Activated T-cell treated with anti-CD3 and anti-CD28 coated beads for 48 hours (primary cell): Measurements from ENCODE around the gene PSMG4.

ENCODE experiments used
- DNase-seq: peaks from one replicate; pipeline ENCODE4 v3.0.0-alpha.2; 2020; ENCODE audit warnings: low read depth

PSMG4 gene

GRCh38 chr6:3252369-3252768 lies 6.4 kb upstream of the PSMG4 start:
- DNase-seq: no peak

- no peak for DNase-seq
These were observed 5.7 kb upstream of the PSMG4 start for GRCh38 chr6:3252861-3253596.

GRCh38 chr6:3253597-3253961 lies 5.2 kb upstream of the PSMG4 start:
- DNase-seq: no peak

GRCh38 chr6:3258201-3258600 lies 546 bp upstream of the PSMG4 start:
- DNase-seq: no peak

- DNase-seq: peak; percentile 14
These were observed 778 bp downstream of the PSMG4 start for GRCh38 chr6:3259491-3259958.

GRCh38 chr6:3260296-3260695 lies 1.5 kb downstream of the PSMG4 start:
- no peak for DNase-seq

GRCh38 chr6:3260772-3261517 lies 2.2 kb downstream of the PSMG4 start:
- no peak for DNase-seq

- DNase-seq: no peak
These were observed 2.7 kb downstream of the PSMG4 start for GRCh38 chr6:3261518-3261820.

- no peak for DNase-seq
These were observed 3.2 kb downstream of the PSMG4 start for GRCh38 chr6:3261921-3262320.

GRCh38 chr6:3263096-3263495 lies 4.3 kb downstream of the PSMG4 start:
- DNase-seq: no peak

GRCh38 chr6:3264356-3264755 lies 5.6 kb downstream of the PSMG4 start:
- DNase-seq: no peak

GRCh38 chr6:3265671-3266070 lies 6.9 kb downstream of the PSMG4 start:
- no peak for DNase-seq

- no peak for DNase-seq
These were observed 7.4 kb downstream of the PSMG4 start for GRCh38 chr6:3266170-3266569.

GRCh38 chr6:3267162-3267561 lies 8.4 kb downstream of the PSMG4 start:
- DNase-seq: no peak

- DNase-seq: no peak
These were observed 9.9 kb downstream of the PSMG4 start for GRCh38 chr6:3268680-3269079.

- no peak for DNase-seq
These were observed 10.7 kb downstream of the PSMG4 start for GRCh38 chr6:3269281-3269975.

- no peak for DNase-seq
These were observed 11.5 kb downstream of the PSMG4 start for GRCh38 chr6:3270258-3270657.

- DNase-seq: no peak
These were observed 13.0 kb downstream of the PSMG4 start for GRCh38 chr6:3271756-3272155.

GRCh38 chr6:3272911-3273547 lies 14.3 kb downstream of the PSMG4 start:
- no peak for DNase-seq

- DNase-seq: no peak
These were observed 15.2 kb downstream of the PSMG4 start for GRCh38 chr6:3273707-3274521.
